Testis (tissue), 2 donors: ENCODE results near the gene THUMPD1.

Experiments
- CTCF ChIP-seq, 3 experiments: fragments of 450-650 bp in 2 of 3; fragments of 200-600 bp in 1 of 3; sonication (generic) in 1 of 3; IDR thresholded peaks; one replicate each; pipeline ENCODE4 v1.5.1; 2016 to 2019; ENCODE audit warnings: antibody characterized with exemption in 3 of 3, mild to moderate bottlenecking in 2 of 3, moderate library complexity in 1 of 3
- POLR2A ChIP-seq: fragments of 450-650 bp; IDR thresholded peaks from one replicate; pipeline ENCODE4 v1.6.1; 2017; ENCODE audit warnings: antibody characterized with exemption, mild to moderate bottlenecking, moderate library complexity

GRCh38 chr16:20782470-20782869, 40.9 kb upstream of the THUMPD1 start:
- TF ChIP-seq CTCF (IDR thresholded peaks at IDR 0.05) (no peak), POLR2A (no peak)
